ENCODE measurements around the gene CBX4. TPM values are rescaled to one million over a fixed set of nuclear protein-coding genes. Genes with fewer than 3 reads are reported as not detected.

Gene CBX4
- total and polyA plus RNA-seq, 2 of the 4 experiments (the other 2 are of a cell fraction) = 3.2 to 9.4 TPM

- H3K9me1 ChIP-seq (ENCODE audit: insufficient read depth, low read length) = no peaks in the 10 kb centered on the region
Measured at GRCh38 chr17:79872762-79873161, 33.5 kb upstream of the CBX4 start.

More at GRCh38 chr17:79872762-79873161, 33.5 kb upstream of the CBX4 start:
- no peak for ATAC-seq (ENCODE audit: low read depth)
- DNase-seq = no peak
- H3K56ac ChIP-seq (ENCODE audit: extremely low read depth, insufficient read depth, low read length) = no peak overlapping the region
- POLR2A ChIA-PET (ENCODE audit: unreplicated experiment) = no interaction called here
- peaks cover 27% of the 10 kb centered on the region for H3K27me3 ChIP-seq (ENCODE audit: control insufficient read depth, insufficient read depth, low read length)
- no peak overlapping the region for H3K9ac ChIP-seq (ENCODE audit: low read depth, low read length)
- no TSS peak for BruUV-seq (replicated peaks)
- H2BK15ac ChIP-seq (ENCODE audit: low read depth, low read length) = no peak overlapping the region
- H3K23ac ChIP-seq (ENCODE audit: low read depth, low read length) = no peak overlapping the region
- no peak overlapping the region for H2BK120ac ChIP-seq (ENCODE audit: low read depth, low read length)
- H3K4me1 ChIP-seq (ENCODE audit: control insufficient read depth, insufficient read depth, low read length) = no peaks in the 10 kb centered on the region
- no peak overlapping the region for H4K5ac ChIP-seq (ENCODE audit: low read depth, low read length)
- in situ Hi-C loops (cut with MboI; ENCODE audit: low sequenced_read_pairs) (no loop called here), intact Hi-C loops (cut with micrococcal nuclease) (no loop called here), dilution Hi-C loops (cut with HindIII; ENCODE audit: low sequenced_read_pairs, unreplicated experiment) (no loop called here)
- no peak overlapping the region for H2AFZ ChIP-seq (replicated peaks; ENCODE audit: low read length, poor library complexity)
- no peak overlapping the region for H4K91ac ChIP-seq (ENCODE audit: insufficient read depth, low read depth, low read length)
- CTCF ChIA-PET = no interaction called here
- no peaks in the 10 kb centered on the region for H3K36me3 ChIP-seq (ENCODE audit: control insufficient read depth, insufficient read depth, low read length)
- H4K20me1 ChIP-seq (ENCODE audit: insufficient read depth, low read length) = no peaks in the 10 kb centered on the region
- TF ChIP-seq FOS (IDR thresholded peaks at IDR 0.05; ENCODE audit: low read depth, low read length) (no peak), CTCF (conservative IDR thresholded peaks at IDR 0.05; ENCODE audit: low read depth, low read length) (no peak), USF2 (IDR thresholded peaks at IDR 0.05; ENCODE audit: low read depth, low read length) (no peak), CEBPB (IDR thresholded peaks at IDR 0.05; ENCODE audit: low read depth, low read length) (no peak)
- no peak overlapping the region for H3K18ac ChIP-seq (ENCODE audit: low read depth, low read length)
- H3K4me3 ChIP-seq (ENCODE audit: insufficient read depth, low read depth, low read length) = no peak overlapping the region
- H3K27ac ChIP-seq (ENCODE audit: insufficient read depth, low read length) = no peak overlapping the region
- no peak overlapping the region for H2AK5ac ChIP-seq (ENCODE audit: low read depth, low read length)
- no peak overlapping the region for H2AK9ac ChIP-seq (replicated peaks; ENCODE audit: low read depth, low read length, poor library complexity)
- H2BK20ac ChIP-seq (ENCODE audit: low read depth, low read length) = no peak overlapping the region
- no peaks in the 10 kb centered on the region for H3K9me3 ChIP-seq (ENCODE audit: control insufficient read depth, insufficient read depth, low read length)
- no peak overlapping the region for H3K4me2 ChIP-seq (ENCODE audit: low read depth, low read length)
- H3K14ac ChIP-seq (replicated peaks; ENCODE audit: low read depth, low read length) = no peak overlapping the region
- H2BK5ac ChIP-seq (ENCODE audit: low read depth, low read length, poor library complexity, severe bottlenecking) = no peak overlapping the region
- H3K4ac ChIP-seq (ENCODE audit: low read depth, low read length) = no peak overlapping the region
- H4K8ac ChIP-seq (ENCODE audit: low read depth in 2 of 2, low read length in 2 of 2) = no peak overlapping the region
- H3K79me1 ChIP-seq (ENCODE audit: low read depth in 1 of 2, low read length in 2 of 2) = no peaks in the 10 kb centered on the region
- WGBS, 2 experiments (ENCODE audit: extremely low coverage in 2 of 2, insufficient read length in 1 of 2) = 95% methylated on average over 4 of the region's 10 CpGs; no CpG with 5 or more reads in 1 of the 2 experiments

Measured in IMR-90 (cell line).